Ascending aorta (tissue), 2 donors: ENCODE measurements around the gene NAB2. TPM values are rescaled to one million over a fixed set of nuclear protein-coding genes. Genes with fewer than 3 reads are reported as not detected.
A peak's percentile ranks its signal among the peaks of the same experiment; 100 is the strongest.

Source experiments
- DNase-seq, 2 donors: peaks; one replicate each; pipeline ENCODE4 v3.0.0-alpha.2; 2019; ENCODE audit warnings: low spot score in 2 of 2
- H3K27ac ChIP-seq, 2 donors: fragments of 200-600 bp; sonication (generic); one replicate each; pipeline ENCODE4 v1.5.1; 2016 to 2017; ENCODE audit warnings: mild to moderate bottlenecking in 1 of 2
- H3K27me3 ChIP-seq: fragments of 200-600 bp; sonication (generic); one replicate; pipeline ENCODE4 v1.5.1; 2017
- H3K36me3 ChIP-seq, 2 donors: fragments of 200-600 bp; sonication (generic); one replicate each; pipeline ENCODE4 v1.5.1; 2016
- H3K4me1 ChIP-seq, 2 donors: fragments of 200-600 bp; sonication (generic); one replicate each; pipeline ENCODE4 v1.5.1; 2016 to 2017; ENCODE audit warnings: mild to moderate bottlenecking in 1 of 2
- H3K4me3 ChIP-seq, 2 donors: fragments of 200-600 bp; sonication (generic); one replicate each; pipeline ENCODE4 v1.5.1; 2016 to 2017; ENCODE audit warnings: mild to moderate bottlenecking in 1 of 2
- H3K9me3 ChIP-seq, 2 donors: fragments of 200-600 bp; sonication (generic); one replicate each; pipeline ENCODE4 v1.5.1; 2016
- intact Hi-C: fragments of 100-400 bp; cut with DNase I; formaldehyde crosslinking; loops from one replicate; pipeline ENCODE4 v1.15.1; 2023
- total RNA-seq: library from RNA; depleted of rRNA; stranded (reverse); fragments of >200 nt; gene quantifications from one replicate; pipeline ENCODE4 v1.1.0, GENCODE V29; 2016
- TF ChIP-seq, protein P1 (sequence below), 3 experiments: fragments of 200-600 bp in 2 of 3; fragments of 450-650 bp in 1 of 3; sonication (generic) in 2 of 3; IDR thresholded peaks; one replicate each; pipeline ENCODE4 v1.5.1; 2016 to 2019; ENCODE audit warnings: antibody characterized with exemption in 3 of 3, mild to moderate bottlenecking in 1 of 3, moderate library complexity in 1 of 3

The NAB2 gene
- total RNA-seq, 1 donor from 2014 or later: 50.9 TPM

DNA sequence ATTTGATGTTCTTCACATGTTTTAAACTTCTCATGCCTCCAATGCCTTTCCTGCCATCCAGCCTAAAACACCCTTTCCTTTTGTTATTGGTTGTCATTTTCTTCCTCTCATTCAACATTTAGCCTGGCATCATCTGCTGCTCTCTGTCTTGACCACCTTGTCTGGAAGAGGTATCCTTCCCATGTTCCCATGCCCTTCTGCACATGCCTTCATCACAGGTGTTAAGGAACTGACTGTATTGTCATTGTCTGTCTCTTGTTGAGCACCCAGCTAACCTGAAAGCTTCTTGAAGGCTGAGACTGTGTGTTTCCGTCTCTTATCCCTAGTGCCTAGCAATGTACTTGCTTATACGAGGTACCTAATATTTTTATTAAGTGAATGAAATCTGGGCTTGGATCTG, 34.9 kb downstream of the NAB2 start:
- Histone ChIP-seq H3K4me3 (no peak overlapping the region), H3K9me3 (no peaks in the 10 kb centered on the region), H3K27ac (no peak overlapping the region), H3K36me3 (no peaks in the 10 kb centered on the region), H3K27me3 (no peaks in the 10 kb centered on the region), H3K4me1 (peaks cover 3 to 10% of the 10 kb centered on the region in 2 donors)
- intact Hi-C loops: loop anchor here (1.0 kb wide), 1 partner anchor 51 kb away; no protein-coding TSS in a partner anchor
- TF ChIP-seq, protein P1, sequence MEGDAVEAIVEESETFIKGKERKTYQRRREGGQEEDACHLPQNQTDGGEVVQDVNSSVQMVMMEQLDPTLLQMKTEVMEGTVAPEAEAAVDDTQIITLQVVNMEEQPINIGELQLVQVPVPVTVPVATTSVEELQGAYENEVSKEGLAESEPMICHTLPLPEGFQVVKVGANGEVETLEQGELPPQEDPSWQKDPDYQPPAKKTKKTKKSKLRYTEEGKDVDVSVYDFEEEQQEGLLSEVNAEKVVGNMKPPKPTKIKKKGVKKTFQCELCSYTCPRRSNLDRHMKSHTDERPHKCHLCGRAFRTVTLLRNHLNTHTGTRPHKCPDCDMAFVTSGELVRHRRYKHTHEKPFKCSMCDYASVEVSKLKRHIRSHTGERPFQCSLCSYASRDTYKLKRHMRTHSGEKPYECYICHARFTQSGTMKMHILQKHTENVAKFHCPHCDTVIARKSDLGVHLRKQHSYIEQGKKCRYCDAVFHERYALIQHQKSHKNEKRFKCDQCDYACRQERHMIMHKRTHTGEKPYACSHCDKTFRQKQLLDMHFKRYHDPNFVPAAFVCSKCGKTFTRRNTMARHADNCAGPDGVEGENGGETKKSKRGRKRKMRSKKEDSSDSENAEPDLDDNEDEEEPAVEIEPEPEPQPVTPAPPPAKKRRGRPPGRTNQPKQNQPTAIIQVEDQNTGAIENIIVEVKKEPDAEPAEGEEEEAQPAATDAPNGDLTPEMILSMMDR (IDR thresholded peaks at IDR 0.05): no peak
- no peak for DNase-seq

DNA sequence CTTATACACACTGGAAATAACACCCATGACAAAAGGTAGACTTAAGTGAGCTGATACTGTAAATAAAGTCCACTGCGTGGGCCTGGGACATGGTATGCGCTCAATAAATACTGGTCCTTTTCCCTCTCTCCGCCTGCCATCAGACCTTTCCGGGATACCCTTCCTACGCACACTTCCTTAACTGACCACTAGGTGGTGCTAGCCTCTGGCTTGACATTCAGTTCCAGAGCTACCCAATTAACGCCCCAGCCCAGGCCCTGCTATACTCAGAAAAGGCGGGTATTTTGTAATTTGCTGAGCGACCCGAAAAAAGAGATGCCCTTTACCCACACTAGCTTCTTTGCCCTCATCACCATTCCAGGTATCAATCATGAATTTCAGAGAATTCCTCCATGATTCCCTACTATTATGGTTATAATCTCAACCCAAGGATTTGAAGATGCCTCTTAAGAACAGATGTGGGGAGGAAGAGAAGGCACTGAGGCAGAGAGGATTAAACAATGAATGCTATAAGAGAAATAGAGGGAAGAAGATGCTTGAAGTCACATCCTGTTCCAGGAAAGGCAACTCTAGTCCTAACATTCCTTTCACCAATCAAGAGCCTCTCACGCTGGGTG, 35.5 kb downstream of the NAB2 start:
- TF ChIP-seq, protein P1 (IDR thresholded peaks at IDR 0.05): peak; percentile 92 to 96 (median 92)
- intact Hi-C loops: loop anchor here (1.0 kb wide), 1 partner anchor 51 kb away; no protein-coding TSS in a partner anchor
- H3K36me3 ChIP-seq: no peaks in the 10 kb centered on the region
- no peak overlapping the region for H3K27ac ChIP-seq
- peak in 1 of 2 donors; percentile 88 for DNase-seq
- no peaks in the 10 kb centered on the region for H3K9me3 ChIP-seq
- no peaks in the 10 kb centered on the region for H3K27me3 ChIP-seq
- peaks cover 3 to 10% of the 10 kb centered on the region in 2 donors for H3K4me1 ChIP-seq
- no peak overlapping the region for H3K4me3 ChIP-seq

DNA sequence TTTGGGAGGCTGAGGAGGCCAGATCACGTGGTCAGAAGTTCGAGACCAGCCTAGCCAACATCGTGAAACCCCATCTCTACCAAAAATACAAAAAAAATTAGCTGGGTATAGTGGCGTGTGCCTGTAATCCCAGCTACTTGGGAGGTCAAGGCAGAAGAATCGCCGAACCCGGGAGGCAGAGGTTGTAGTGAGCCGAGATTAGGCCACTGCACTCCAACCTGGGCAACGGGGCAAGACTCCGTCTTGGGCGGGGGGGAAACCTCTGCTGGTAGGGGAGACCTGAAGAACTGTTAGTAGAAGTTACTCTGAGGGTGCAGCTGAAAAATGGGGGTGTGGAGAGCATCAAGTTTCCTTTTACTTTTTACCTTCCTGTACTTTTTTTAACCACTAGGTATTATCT, 37.1 kb downstream of the NAB2 start:
- intact Hi-C loops: loop anchor here (2.0 to 5.0 kb wide), 2 partner anchors 15 to 39 kb away; partner anchors contain the start of genes NAB2 and STAT6
- no peak overlapping the region for H3K27ac ChIP-seq

DNA sequence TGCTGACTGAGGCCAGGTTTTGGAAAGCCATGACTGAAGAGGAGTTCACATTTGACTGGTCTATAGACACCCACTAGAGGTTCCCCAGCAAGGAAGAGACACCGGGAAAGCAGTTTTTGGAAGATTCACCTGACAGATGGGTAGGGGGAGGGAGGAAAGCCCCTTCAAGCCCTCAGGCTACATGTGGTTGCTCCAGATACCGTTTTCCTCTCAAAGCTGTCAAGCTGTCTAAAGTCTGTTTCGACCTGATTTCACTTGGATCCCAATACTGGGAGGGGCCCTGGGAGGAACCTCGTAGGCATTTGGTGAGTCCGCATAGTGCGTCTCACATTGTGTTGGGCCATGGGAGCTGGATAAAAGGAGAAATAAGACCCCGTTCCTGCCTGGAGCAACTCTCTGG, 37.6 kb downstream of the NAB2 start:
- TF ChIP-seq, protein P1 (IDR thresholded peaks at IDR 0.05): no peak
- H3K36me3 ChIP-seq: no peaks in the 10 kb centered on the region
- H3K27me3 ChIP-seq: no peaks in the 10 kb centered on the region
- intact Hi-C loops: loop anchor here (2.0 to 5.0 kb wide), 2 partner anchors 16 to 39 kb away; partner anchors contain the start of genes NAB2 and STAT6
- no peak for DNase-seq
- H3K4me3 ChIP-seq: peak overlapping the region in 1 of 2 donors; percentile 88
- peaks cover 9 to 22% of the 10 kb centered on the region in 2 donors for H3K4me1 ChIP-seq
- peak overlapping the region; percentile 91 to 99 for H3K27ac ChIP-seq
- H3K9me3 ChIP-seq: no peaks in the 10 kb centered on the region

More for the DNA sequence above, 37.1 kb downstream of the NAB2 start:
- Histone ChIP-seq H3K4me3 (no peak overlapping the region), H3K4me1 (peaks cover 9 to 18% of the 10 kb centered on the region in 2 donors), H3K36me3 (no peaks in the 10 kb centered on the region), H3K9me3 (no peaks in the 10 kb centered on the region), H3K27me3 (no peaks in the 10 kb centered on the region)
- TF ChIP-seq, protein P1 (IDR thresholded peaks at IDR 0.05): no peak
- DNase-seq: no peak

DNA sequence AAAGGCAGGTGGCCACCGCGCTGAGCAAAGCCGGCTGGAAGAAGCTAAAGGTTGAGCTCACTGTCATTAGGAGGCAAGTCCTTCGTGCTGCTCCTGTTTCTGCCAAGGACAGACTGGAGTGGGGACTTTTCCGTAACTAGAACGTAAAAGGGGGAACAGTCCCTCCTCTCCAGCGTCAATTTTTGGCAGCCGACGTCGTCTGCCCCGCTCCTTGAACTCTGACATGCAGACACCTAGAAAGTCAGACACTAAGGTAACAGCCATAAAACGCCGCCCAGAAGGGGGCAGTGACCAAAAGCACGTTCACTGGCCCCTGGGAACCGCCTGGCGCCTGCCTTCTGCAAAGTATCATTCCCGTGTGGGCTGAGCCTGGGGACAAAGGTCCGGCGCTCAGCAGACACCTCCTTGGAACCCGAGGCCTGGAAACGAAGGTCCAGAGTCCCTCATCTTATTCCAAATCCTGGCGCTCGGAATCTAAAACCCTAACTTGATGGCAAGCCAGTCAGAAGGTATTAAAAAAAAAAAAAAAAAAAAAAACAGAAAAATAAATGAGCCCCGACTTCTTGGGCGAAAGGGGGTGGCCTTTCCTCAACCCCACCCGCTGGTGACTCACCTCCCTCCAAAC, 38.3 kb downstream of the NAB2 start:
- Histone ChIP-seq H3K27me3 (no peaks in the 10 kb centered on the region), H3K9me3 (no peaks in the 10 kb centered on the region), H3K4me1 (peaks cover 15 to 28% of the 10 kb centered on the region in 2 donors), H3K27ac (peak overlapping the region; percentile 91 to 99), H3K36me3 (no peaks in the 10 kb centered on the region), H3K4me3 (peak overlapping the region; percentile 88 to 96)
- TF ChIP-seq, protein P1 (IDR thresholded peaks at IDR 0.05): peak in 2 of 3 experiments; percentile 21 to 56
- DNase-seq: peak in 1 of 2 donors; percentile 88
- intact Hi-C loops: loop anchor here (1.0 to 5.0 kb wide), 3 partner anchors 16 to 40 kb away; partner anchors contain the start of genes NAB2 and STAT6
